ENCODE measurements around the gene MYO1D.
"Not testable (repeated sequence)": the region's sequence is repeated elsewhere in the genome, so short reads cannot be mapped to it uniquely, and the experiment has no call there.

The MYO1D gene

GRCh38 chr17:32876417-32877163 lies at the start of gene MYO1D:
Gene MYO1D, minus strand, starts transcription at chr17:32877124. Its CDS starts 252 bp downstream, at chr17:32876872.
- no peak for DNase-seq (ENCODE audit: low read depth, low spot score)
- in situ Hi-C loops (cut with HindIII; ENCODE audit: low sequenced_read_pairs), result no loop called here
- H3K4me3 ChIP-seq (ENCODE audit: low read depth, low read length), result peak within 1 kb of the TSS; percentile 51
- TF ChIP-seq CTCF (IDR thresholded peaks at IDR 0.05; ENCODE audit: low read depth, low read length), result peak; percentile 34

GRCh38 chr17:32926183-32926582 lies 49.3 kb upstream of the MYO1D start:
- in situ Hi-C loops (cut with HindIII; ENCODE audit: low sequenced_read_pairs), result no loop called here
- no peak for DNase-seq (ENCODE audit: low read depth, low spot score)
- no peak overlapping the region for H3K4me3 ChIP-seq (ENCODE audit: low read depth, low read length)
- no peak for TF ChIP-seq CTCF (IDR thresholded peaks at IDR 0.05; ENCODE audit: low read depth, low read length)

- H3K4me3 ChIP-seq (ENCODE audit: low read depth, low read length); in situ Hi-C loops (cut with HindIII; ENCODE audit: low sequenced_read_pairs); DNase-seq (ENCODE audit: low read depth, low spot score): not testable (repeated sequence)
Observed at GRCh38 chr17:32923905-32924304, 47.0 kb upstream of the MYO1D start.

GRCh38 chr17:32921017-32921416 lies 44.1 kb upstream of the MYO1D start:
- no peak for DNase-seq (ENCODE audit: low read depth, low spot score)
- TF ChIP-seq CTCF (IDR thresholded peaks at IDR 0.05; ENCODE audit: low read depth, low read length), result no peak
- in situ Hi-C loops (cut with HindIII; ENCODE audit: low sequenced_read_pairs), result no loop called here
- no peak overlapping the region for H3K4me3 ChIP-seq (ENCODE audit: low read depth, low read length)

GRCh38 chr17:32920293-32920692 lies 43.4 kb upstream of the MYO1D start:
- in situ Hi-C loops (cut with HindIII; ENCODE audit: low sequenced_read_pairs), result no loop called here
- H3K4me3 ChIP-seq (ENCODE audit: low read depth, low read length), result no peak overlapping the region
- no peak for DNase-seq (ENCODE audit: low read depth, low spot score)
- no peak for TF ChIP-seq CTCF (IDR thresholded peaks at IDR 0.05; ENCODE audit: low read depth, low read length)

GRCh38 chr17:32919876-32920275 lies 43.0 kb upstream of the MYO1D start:
- DNase-seq (ENCODE audit: low read depth, low spot score); in situ Hi-C loops (cut with HindIII; ENCODE audit: low sequenced_read_pairs); H3K4me3 ChIP-seq (ENCODE audit: low read depth, low read length): not testable (repeated sequence)

GRCh38 chr17:32917842-32918241 lies 40.9 kb upstream of the MYO1D start:
- in situ Hi-C loops (cut with HindIII; ENCODE audit: low sequenced_read_pairs), result no loop called here
- TF ChIP-seq CTCF (IDR thresholded peaks at IDR 0.05; ENCODE audit: low read depth, low read length), result no peak
- DNase-seq (ENCODE audit: low read depth, low spot score), result no peak
- H3K4me3 ChIP-seq (ENCODE audit: low read depth, low read length), result no peak overlapping the region

All from astrocyte of the spinal cord (primary cell).